Mesenchymal stem cell (in vitro differentiated cells and primary cell): Measurements from ENCODE around the gene C16orf96.

Experiments used
- DNase-seq: peaks from one replicate; pipeline ENCODE4 v3.0.0-alpha.2; 2013
- H2AFZ ChIP-seq: one replicate; pipeline ENCODE4 v1.6.1; 2013; ENCODE audit warnings: low read depth, mild to moderate bottlenecking, control low read depth, inconsistent platforms, low read length, moderate library complexity
- H2AK5ac ChIP-seq: 2 replicates; pipeline ENCODE4 v1.6.1; 2013; ENCODE audit warnings: low read length, moderate library complexity, mild to moderate bottlenecking, inconsistent platforms; ENCODE audit not compliant: severe bottlenecking
- H2BK120ac ChIP-seq: one replicate; pipeline ENCODE4 v1.6.1; 2013; ENCODE audit warnings: low read depth, mild to moderate bottlenecking, inconsistent platforms, low read length, moderate library complexity
- H2BK12ac ChIP-seq, 2 experiments: one replicate each; pipeline ENCODE4 v1.6.1; 2013; ENCODE audit warnings: inconsistent platforms in 2 of 2, low read length in 2 of 2, mild to moderate bottlenecking in 2 of 2, moderate library complexity in 2 of 2, control low read depth in 1 of 2
- H2BK15ac ChIP-seq: one replicate; pipeline ENCODE4 v1.6.1; 2013; ENCODE audit warnings: mild to moderate bottlenecking, low read depth, inconsistent platforms; ENCODE audit not compliant: poor library complexity, severe bottlenecking
- H2BK5ac ChIP-seq: 2 replicates; pipeline ENCODE4 v1.6.1; 2013; ENCODE audit warnings: low read depth, mild to moderate bottlenecking, low read length, control low read depth, inconsistent platforms; ENCODE audit not compliant: poor library complexity, severe bottlenecking
- H3K14ac ChIP-seq, 2 experiments: one replicate each; pipeline ENCODE4 v1.6.1; 2013; ENCODE audit warnings: inconsistent platforms in 2 of 2, low read length in 2 of 2, control low read depth in 1 of 2, mild to moderate bottlenecking in 1 of 2, moderate library complexity in 1 of 2
- H3K18ac ChIP-seq, 2 experiments: one replicate each; pipeline ENCODE4 v1.6.1; 2013; ENCODE audit warnings: inconsistent platforms in 2 of 2, low read length in 2 of 2, control low read depth in 1 of 2, low read depth in 1 of 2, mild to moderate bottlenecking in 1 of 2
- H3K23ac ChIP-seq, 2 experiments: one replicate each; pipeline ENCODE4 v1.6.1; 2013; ENCODE audit warnings: inconsistent platforms in 2 of 2, low read length in 2 of 2, mild to moderate bottlenecking in 2 of 2, moderate library complexity in 2 of 2, control low read depth in 1 of 2
- H3K27ac ChIP-seq: 2 replicates; pipeline ENCODE4 v1.5.1; 2013; ENCODE audit warnings: mild to moderate bottlenecking, moderate library complexity, low read length, control low read depth, inconsistent platforms; ENCODE audit not compliant: poor library complexity, severe bottlenecking
- H3K27me3 ChIP-seq, 2 experiments: 2 replicates each; pipeline versions ENCODE4 v1.6.1 to v1.7.0; 2013; ENCODE audit warnings: low read length in 2 of 2, mild to moderate bottlenecking in 2 of 2, moderate library complexity in 2 of 2, control low read depth in 1 of 2, inconsistent platforms in 1 of 2; ENCODE audit not compliant: control insufficient read depth in 1 of 2, insufficient read depth in 1 of 2
- H3K36me3 ChIP-seq, 2 experiments: 2 replicates each; pipeline versions ENCODE4 v1.6.1 to v1.7.0; 2013; ENCODE audit warnings: low read length in 2 of 2, control low read depth in 1 of 2, inconsistent platforms in 1 of 2, low read depth in 1 of 2, mild to moderate bottlenecking in 1 of 2; ENCODE audit not compliant: insufficient read depth in 2 of 2, control insufficient read depth in 1 of 2
- H3K4ac ChIP-seq, 2 experiments: one replicate each; pipeline ENCODE4 v1.6.1; 2013; ENCODE audit warnings: inconsistent platforms in 2 of 2, low read length in 2 of 2, mild to moderate bottlenecking in 2 of 2, moderate library complexity in 2 of 2, control low read depth in 1 of 2, low read depth in 1 of 2
- H3K4me1 ChIP-seq: 2 replicates; pipeline ENCODE4 v1.6.1; 2013; ENCODE audit warnings: low read depth, low read length, control low read depth; ENCODE audit not compliant: control insufficient read depth, insufficient read depth
- H3K4me2 ChIP-seq: 2 replicates; pipeline ENCODE4 v1.6.1; 2013; ENCODE audit warnings: low read length, mild to moderate bottlenecking, inconsistent platforms; ENCODE audit not compliant: poor library complexity, severe bottlenecking
- H3K4me3 ChIP-seq, 2 experiments: 2 replicates each; pipeline versions ENCODE4 v1.5.1 to v1.7.0; 2013; ENCODE audit warnings: low read length in 2 of 2, mild to moderate bottlenecking in 2 of 2, control low read depth in 1 of 2, low read depth in 1 of 2; ENCODE audit not compliant: insufficient read depth in 1 of 2
- H3K79me1 ChIP-seq: replicated peaks from 2 replicates; pipeline ENCODE4 v1.6.1; 2013; ENCODE audit warnings: mild to moderate bottlenecking, control low read depth, low read length, inconsistent platforms; ENCODE audit not compliant: poor library complexity, severe bottlenecking
- H3K9ac ChIP-seq: 2 replicates; pipeline ENCODE4 v1.7.0; 2013; ENCODE audit warnings: mild to moderate bottlenecking, low read length, moderate library complexity
- H3K9me3 ChIP-seq: 2 replicates; pipeline ENCODE4 v1.7.0; 2013; ENCODE audit warnings: mild to moderate bottlenecking, low read length; ENCODE audit not compliant: control insufficient read depth
- H4K8ac ChIP-seq: one replicate; pipeline ENCODE4 v1.6.1; 2013; ENCODE audit warnings: inconsistent platforms, mild to moderate bottlenecking, low read length, moderate library complexity
- H4K91ac ChIP-seq: one replicate; pipeline ENCODE4 v1.6.1; 2013; ENCODE audit warnings: mild to moderate bottlenecking, low read length, inconsistent platforms
- WGBS: methylation state at CpG from one replicate; pipeline ENCODE4 v1.1.7; 2013; ENCODE audit warnings: mixed read lengths; 5-methylcytosine and 5-hydroxymethylcytosine counted together

C16orf96 gene

DNA sequence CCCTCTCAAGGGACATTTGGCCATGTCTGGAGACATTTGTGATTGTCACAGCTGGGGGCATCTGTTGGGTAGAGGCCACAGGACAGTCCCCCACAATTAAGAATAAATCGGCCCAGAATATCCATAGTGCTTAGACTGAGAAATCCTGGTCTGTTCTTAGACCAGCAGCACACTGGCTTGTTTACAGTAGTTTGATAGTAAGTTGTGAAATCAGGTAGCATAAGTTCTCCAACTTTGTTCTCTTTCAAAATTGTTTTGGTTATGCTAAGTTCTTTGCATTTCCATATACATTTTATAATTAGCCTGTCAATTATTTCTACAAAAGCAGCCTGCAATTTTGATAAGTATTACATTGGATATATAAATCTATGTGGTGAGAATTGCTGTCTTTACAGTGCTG lies 75.3 kb downstream of the C16orf96 start:
- peaks cover 14% of the 10 kb centered on the region for H3K79me1 ChIP-seq
- no peak overlapping the region for H3K14ac ChIP-seq
- no peaks in the 10 kb centered on the region for H3K27me3 ChIP-seq

DNA sequence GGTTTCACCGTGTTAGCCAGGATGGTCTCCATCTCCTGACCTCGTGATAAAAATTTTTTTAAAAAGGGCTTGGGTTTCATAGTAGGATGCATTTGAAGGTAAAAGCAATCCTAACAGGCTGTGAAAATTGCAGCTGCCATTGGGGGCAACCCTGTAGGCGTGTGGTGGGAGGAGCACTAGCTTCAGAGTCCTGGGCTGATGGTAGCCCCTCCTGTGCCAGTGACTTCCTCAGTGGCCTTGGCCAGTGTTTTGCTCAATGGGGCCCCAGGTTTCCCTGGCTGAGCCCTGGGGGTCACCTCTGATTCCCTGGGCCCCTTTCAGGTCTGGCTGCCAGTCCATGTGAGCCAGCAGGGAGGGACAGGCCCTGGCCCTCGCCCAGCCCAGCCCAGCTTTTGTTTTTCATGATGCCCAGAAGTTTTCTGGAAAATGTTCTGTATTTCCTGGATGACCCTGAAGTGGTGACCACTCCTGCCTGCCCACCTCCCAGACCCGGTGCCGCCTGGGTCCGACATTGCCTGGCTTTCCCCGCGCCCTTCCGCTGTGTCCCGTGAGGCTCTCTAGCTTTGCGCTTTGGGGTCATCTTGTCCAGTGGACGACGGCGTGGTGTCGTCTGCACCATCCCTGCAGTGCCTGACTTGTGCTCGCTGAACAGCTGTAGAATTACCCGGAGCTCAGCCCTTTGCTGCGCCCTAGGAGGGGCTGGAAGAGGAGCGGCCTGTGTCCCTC lies 77.9 kb downstream of the C16orf96 start:
- Histone ChIP-seq H3K4me1 (peaks cover 17% of the 10 kb centered on the region), H2AFZ (no peak overlapping the region), H2BK12ac (no peak overlapping the region), H4K91ac (no peak overlapping the region), H3K14ac (no peak overlapping the region), H3K4ac (no peak overlapping the region), H2BK120ac (no peak overlapping the region), H3K9me3 (no peaks in the 10 kb centered on the region), H3K36me3 (peaks cover 12 to 40% of the 10 kb centered on the region in 2 experiments), H3K4me3 (no peak overlapping the region), H2AK5ac (no peak overlapping the region), H3K27me3 (no peaks in the 10 kb centered on the region), H2BK5ac (no peak overlapping the region), H3K4me2 (no peak overlapping the region), H3K23ac (peak overlapping the region in 1 of 2 experiments; percentile 63), H4K8ac (no peak overlapping the region), H3K79me1 (peaks cover 26% of the 10 kb centered on the region), H3K27ac (no peak overlapping the region), H2BK15ac (no peak overlapping the region), H3K18ac (no peak overlapping the region), H3K9ac (no peak overlapping the region)
- no peak for DNase-seq
- WGBS, result over 99% methylated on average over 20 of the region's 20 CpGs

More for the DNA sequence above, 75.3 kb downstream of the C16orf96 start:
- no peaks in the 10 kb centered on the region for H3K9me3 ChIP-seq
- peak; percentile 35 for DNase-seq
- no peak overlapping the region for H2BK5ac ChIP-seq
- H3K27ac ChIP-seq, result no peak overlapping the region
- H3K4me2 ChIP-seq, result no peak overlapping the region
- H3K18ac ChIP-seq, result no peak overlapping the region
- H2AK5ac ChIP-seq, result no peak overlapping the region
- H3K4ac ChIP-seq, result no peak overlapping the region
- H3K4me1 ChIP-seq, result peaks cover 16% of the 10 kb centered on the region
- H4K91ac ChIP-seq, result no peak overlapping the region
- H2AFZ ChIP-seq, result no peak overlapping the region
- H3K9ac ChIP-seq, result no peak overlapping the region
- WGBS, result no CpG with 5 or more reads among the region's 1 CpG
- H2BK12ac ChIP-seq, result no peak overlapping the region
- no peak overlapping the region for H4K8ac ChIP-seq
- H3K4me3 ChIP-seq, result no peak overlapping the region
- H3K23ac ChIP-seq, result no peak overlapping the region
- H2BK120ac ChIP-seq, result no peak overlapping the region
- peaks cover 11 to 36% of the 10 kb centered on the region in 2 experiments for H3K36me3 ChIP-seq
- no peak overlapping the region for H2BK15ac ChIP-seq

DNA sequence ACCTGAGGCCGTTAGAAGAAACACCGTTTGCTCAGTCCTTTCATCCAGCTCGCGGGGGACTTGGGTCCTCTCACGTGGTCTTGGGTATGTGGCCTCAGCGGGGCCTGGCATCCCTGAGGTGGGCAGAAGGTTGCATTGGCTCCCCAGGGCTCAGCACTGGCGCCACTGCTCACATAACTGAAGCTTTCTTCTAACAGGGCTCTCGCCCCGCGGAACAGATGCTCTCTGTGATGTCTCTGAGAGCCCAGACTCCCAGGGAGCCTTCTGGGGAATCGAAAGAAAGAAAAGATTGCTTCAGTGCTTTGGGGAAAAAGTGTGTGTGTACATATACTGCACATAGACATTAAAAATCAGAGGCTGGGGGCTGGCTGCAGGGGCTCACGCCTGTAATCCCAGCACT lies 78.6 kb downstream of the C16orf96 start:
- peaks cover 29% of the 10 kb centered on the region for H3K79me1 ChIP-seq

DNA sequence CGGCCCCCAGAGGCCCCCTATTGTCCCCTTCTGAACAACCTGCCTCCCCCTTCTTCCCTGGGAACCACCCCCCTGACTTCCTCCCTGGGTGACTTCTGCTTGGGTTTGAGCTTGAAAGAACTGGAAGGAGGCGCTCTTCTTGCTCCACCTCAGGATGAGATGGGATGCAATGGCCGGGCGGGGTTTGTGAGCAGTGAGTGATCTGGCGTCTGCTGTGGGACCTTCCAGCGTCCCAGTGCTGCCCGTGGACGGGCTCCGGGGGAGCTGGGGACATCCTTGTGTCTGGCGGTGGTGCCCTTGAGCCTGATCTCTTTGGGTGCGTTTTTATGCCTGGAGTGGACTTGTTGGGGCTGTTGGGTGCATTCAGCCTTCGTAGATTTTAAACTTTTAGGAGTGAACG lies 80.1 kb downstream of the C16orf96 start:
- Histone ChIP-seq H3K27ac (no peak overlapping the region), H3K4me2 (no peak overlapping the region), H3K4me1 (peaks cover 35% of the 10 kb centered on the region), H2BK15ac (no peak overlapping the region), H3K27me3 (no peaks in the 10 kb centered on the region), H4K8ac (no peak overlapping the region), H3K36me3 (peaks cover 16 to 58% of the 10 kb centered on the region in 2 experiments), H3K23ac (no peak overlapping the region), H3K14ac (no peak overlapping the region), H3K4me3 (no peak overlapping the region), H3K18ac (no peak overlapping the region), H3K4ac (no peak overlapping the region), H3K9ac (no peak overlapping the region), H3K79me1 (peaks cover 28% of the 10 kb centered on the region), H2BK5ac (no peak overlapping the region), H3K9me3 (no peaks in the 10 kb centered on the region), H2AFZ (no peak overlapping the region), H2AK5ac (no peak overlapping the region), H2BK12ac (no peak overlapping the region), H4K91ac (no peak overlapping the region), H2BK120ac (no peak overlapping the region)
- 97% methylated on average over 13 of the region's 13 CpGs for WGBS
- no peak for DNase-seq

More for the DNA sequence above, 78.6 kb downstream of the C16orf96 start:
- Histone ChIP-seq H3K18ac (no peak overlapping the region), H3K23ac (no peak overlapping the region), H2AK5ac (no peak overlapping the region), H3K4me1 (peaks cover 22% of the 10 kb centered on the region), H3K27ac (no peak overlapping the region), H3K4me2 (no peak overlapping the region), H3K9ac (no peak overlapping the region), H2AFZ (no peak overlapping the region), H3K4me3 (no peak overlapping the region), H2BK15ac (no peak overlapping the region), H3K9me3 (no peaks in the 10 kb centered on the region), H3K4ac (no peak overlapping the region), H3K27me3 (no peaks in the 10 kb centered on the region), H4K91ac (no peak overlapping the region), H3K14ac (no peak overlapping the region), H2BK5ac (no peak overlapping the region), H2BK120ac (no peak overlapping the region), H4K8ac (no peak overlapping the region), H2BK12ac (no peak overlapping the region), H3K36me3 (peaks cover 16 to 47% of the 10 kb centered on the region in 2 experiments)
- WGBS, result over 99% methylated on average over 12 of the region's 12 CpGs
- DNase-seq, result no peak
